ENCODE data around the gene INSIG2. TPM values are rescaled to one million over a fixed set of nuclear protein-coding genes. Genes with fewer than 3 reads are reported as not detected.

INSIG2 gene
- total and polyA plus RNA-seq, 2 experiments from 2014 or later, result 27.3 to 35.3 TPM

DNA sequence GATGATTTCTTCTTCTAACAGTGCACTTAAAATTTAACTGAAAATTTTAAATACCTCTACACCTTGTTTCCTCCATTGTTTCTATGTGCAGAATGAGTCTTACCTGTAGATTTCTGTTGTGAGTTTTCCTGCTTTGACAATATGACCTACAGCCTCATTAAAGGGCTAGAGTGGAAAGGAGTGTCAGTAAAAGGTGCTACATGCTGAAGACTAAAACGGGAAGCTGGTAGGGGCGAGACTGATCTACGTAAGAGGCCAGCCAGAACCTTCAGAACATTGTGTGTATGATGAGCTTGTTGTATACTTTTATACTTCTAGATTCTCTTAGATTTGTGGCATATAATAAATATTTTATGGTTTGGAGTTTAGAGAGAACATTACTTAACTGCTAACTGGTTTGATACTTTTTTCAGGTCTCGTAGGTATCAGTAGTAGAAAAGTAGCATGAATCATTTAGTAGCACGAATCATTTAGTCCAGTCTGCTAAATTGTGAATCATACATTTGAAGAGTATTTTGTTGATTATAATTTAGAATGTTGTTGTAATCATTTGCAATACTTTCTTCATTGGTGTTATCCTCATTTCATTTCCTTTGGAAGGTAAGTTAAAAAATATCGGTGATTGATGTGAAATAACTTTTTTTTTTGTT is 14.3 kb downstream of the INSIG2 start:
- Histone ChIP-seq H3K4me1 (ENCODE audit: insufficient read depth) (no peaks in the 10 kb centered on the region), H2AFZ (no peak overlapping the region), H3K9me2 (replicated peaks; ENCODE audit: insufficient read depth) (no peaks in the 10 kb centered on the region), H3K4me2 (no peak overlapping the region), H3K9me3 (ENCODE audit: low read depth) (no peaks in the 10 kb centered on the region), H3K4me3 (no peak overlapping the region), H3K79me2 (peaks cover 29% of the 10 kb centered on the region), H3K27me3 (no peaks in the 10 kb centered on the region), H3K27ac (no peak overlapping the region), H3K36me3 (replicated peaks; ENCODE audit: insufficient read depth, low read depth) (no peaks in the 10 kb centered on the region), H4K20me1 (ENCODE audit: insufficient read depth, poor library complexity, severe bottlenecking) (no peaks in the 10 kb centered on the region)
- TF ChIP-seq EZH2 (IDR thresholded peaks at IDR 0.05; ENCODE audit: borderline replicate concordance) (no peak), EZH2phosphoT487 (IDR thresholded peaks at IDR 0.05; ENCODE audit: low read depth, severe bottlenecking, unreplicated experiment) (no peak)
- TF ChIP-seq, protein P1, sequence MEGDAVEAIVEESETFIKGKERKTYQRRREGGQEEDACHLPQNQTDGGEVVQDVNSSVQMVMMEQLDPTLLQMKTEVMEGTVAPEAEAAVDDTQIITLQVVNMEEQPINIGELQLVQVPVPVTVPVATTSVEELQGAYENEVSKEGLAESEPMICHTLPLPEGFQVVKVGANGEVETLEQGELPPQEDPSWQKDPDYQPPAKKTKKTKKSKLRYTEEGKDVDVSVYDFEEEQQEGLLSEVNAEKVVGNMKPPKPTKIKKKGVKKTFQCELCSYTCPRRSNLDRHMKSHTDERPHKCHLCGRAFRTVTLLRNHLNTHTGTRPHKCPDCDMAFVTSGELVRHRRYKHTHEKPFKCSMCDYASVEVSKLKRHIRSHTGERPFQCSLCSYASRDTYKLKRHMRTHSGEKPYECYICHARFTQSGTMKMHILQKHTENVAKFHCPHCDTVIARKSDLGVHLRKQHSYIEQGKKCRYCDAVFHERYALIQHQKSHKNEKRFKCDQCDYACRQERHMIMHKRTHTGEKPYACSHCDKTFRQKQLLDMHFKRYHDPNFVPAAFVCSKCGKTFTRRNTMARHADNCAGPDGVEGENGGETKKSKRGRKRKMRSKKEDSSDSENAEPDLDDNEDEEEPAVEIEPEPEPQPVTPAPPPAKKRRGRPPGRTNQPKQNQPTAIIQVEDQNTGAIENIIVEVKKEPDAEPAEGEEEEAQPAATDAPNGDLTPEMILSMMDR (IDR thresholded peaks at IDR 0.05; ENCODE audit: poor library complexity), result no peak
- 92% methylated on average over 6 of the region's 6 CpGs for WGBS (ENCODE audit: low lambda C conversion rate, missing lambda C conversion rate)
- no peak for DNase-seq (ENCODE audit: low spot score)

DNA sequence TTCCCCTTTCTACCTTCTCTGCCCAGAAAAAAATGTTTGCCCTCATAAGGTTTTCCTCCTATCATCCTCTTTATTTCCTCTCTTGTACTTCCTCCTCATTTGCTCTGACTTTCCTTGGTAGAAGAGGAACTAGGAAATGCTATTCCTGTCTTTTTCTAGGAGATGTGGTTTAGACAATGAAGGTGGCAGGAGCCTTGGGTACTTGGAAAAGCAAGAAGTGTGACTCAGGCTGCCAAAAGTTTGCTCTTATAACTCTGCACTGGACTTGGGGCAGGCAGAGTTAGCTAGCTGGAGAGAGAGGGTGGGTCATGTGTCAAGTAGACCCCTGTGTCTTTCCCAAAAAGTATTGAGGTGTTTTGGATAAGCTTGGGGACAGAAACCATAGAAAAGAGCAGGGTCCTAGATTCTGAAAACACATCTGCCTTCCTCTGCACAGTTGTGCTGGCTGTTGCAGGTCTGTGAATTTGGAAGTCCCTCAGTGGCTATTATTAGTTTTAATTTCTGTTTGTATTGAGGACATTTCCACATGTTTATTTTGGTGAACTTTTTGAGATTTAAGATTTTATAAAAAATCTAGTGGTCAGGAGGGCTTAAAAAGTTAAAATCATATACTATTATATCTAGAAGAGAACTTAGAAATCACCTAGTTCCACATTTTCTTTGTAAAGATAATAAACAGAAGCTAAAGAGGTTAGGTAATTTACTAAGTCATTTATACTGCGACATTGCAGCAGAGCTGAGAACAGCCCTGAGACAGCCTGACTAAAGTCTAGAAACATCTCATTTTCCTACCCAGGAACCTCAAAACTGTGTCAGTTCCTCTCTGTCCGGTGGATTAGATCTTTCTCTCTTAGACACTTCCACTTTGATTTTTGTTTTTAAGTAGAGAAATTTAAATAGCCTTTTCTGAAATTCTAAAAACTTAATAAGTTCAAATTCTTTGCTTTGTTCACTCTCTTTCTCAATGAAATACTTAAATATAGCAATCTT is 16.0 kb downstream of the INSIG2 start:
- Histone ChIP-seq H3K4me2 (no peak overlapping the region), H3K9me3 (ENCODE audit: low read depth) (no peaks in the 10 kb centered on the region), H4K20me1 (ENCODE audit: insufficient read depth, poor library complexity, severe bottlenecking) (no peaks in the 10 kb centered on the region), H2AFZ (no peak overlapping the region), H3K79me2 (peaks cover 18% of the 10 kb centered on the region), H3K4me1 (ENCODE audit: insufficient read depth) (no peaks in the 10 kb centered on the region), H3K27ac (no peak overlapping the region), H3K27me3 (no peaks in the 10 kb centered on the region), H3K36me3 (replicated peaks; ENCODE audit: insufficient read depth, low read depth) (no peaks in the 10 kb centered on the region), H3K9me2 (replicated peaks; ENCODE audit: insufficient read depth) (no peaks in the 10 kb centered on the region), H3K4me3 (no peak overlapping the region)
- TF ChIP-seq, protein P1 (IDR thresholded peaks at IDR 0.05; ENCODE audit: poor library complexity), result no peak
- no peak for TF ChIP-seq EZH2phosphoT487 (IDR thresholded peaks at IDR 0.05; ENCODE audit: low read depth, severe bottlenecking, unreplicated experiment)
- TF ChIP-seq EZH2 (IDR thresholded peaks at IDR 0.05; ENCODE audit: borderline replicate concordance), result no peak
- no peak for DNase-seq (ENCODE audit: low spot score)
- WGBS (ENCODE audit: low lambda C conversion rate, missing lambda C conversion rate), result 100% methylated on average over 2 of the region's 2 CpGs

DNA sequence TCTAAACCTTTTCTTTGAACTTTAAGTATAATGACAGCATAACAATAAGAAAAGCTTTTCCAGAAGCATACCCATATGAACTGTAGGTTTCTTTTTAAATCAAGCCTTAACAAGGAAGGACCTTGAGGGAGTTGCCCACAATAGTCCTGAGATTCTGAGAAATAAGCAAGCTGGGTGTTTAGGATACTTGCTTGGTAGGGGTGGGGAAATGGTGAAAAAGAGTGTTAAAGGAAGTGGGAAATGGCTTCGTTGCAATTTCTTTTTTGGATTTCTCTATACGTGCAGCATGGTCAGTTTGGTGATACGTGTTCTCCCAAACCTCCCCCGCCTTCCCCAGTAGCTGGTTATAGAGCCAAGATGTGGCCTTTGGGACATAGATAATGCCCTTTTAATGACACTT is 17.2 kb downstream of the INSIG2 start:
- TF ChIP-seq, protein P1 (IDR thresholded peaks at IDR 0.05; ENCODE audit: poor library complexity), result no peak
- TF ChIP-seq EZH2 (IDR thresholded peaks at IDR 0.05; ENCODE audit: borderline replicate concordance) (no peak), EZH2phosphoT487 (IDR thresholded peaks at IDR 0.05; ENCODE audit: low read depth, severe bottlenecking, unreplicated experiment) (no peak)
- H3K9me3 ChIP-seq (ENCODE audit: low read depth), result no peaks in the 10 kb centered on the region
- H4K20me1 ChIP-seq (ENCODE audit: insufficient read depth, poor library complexity, severe bottlenecking), result no peaks in the 10 kb centered on the region
- no peak overlapping the region for H3K4me2 ChIP-seq
- 92% methylated on average over 4 of the region's 4 CpGs for WGBS (ENCODE audit: low lambda C conversion rate, missing lambda C conversion rate)
- no peak for DNase-seq (ENCODE audit: low spot score)
- no peaks in the 10 kb centered on the region for H3K36me3 ChIP-seq (replicated peaks; ENCODE audit: insufficient read depth, low read depth)
- no peak overlapping the region for H3K27ac ChIP-seq
- H3K4me3 ChIP-seq, result no peak overlapping the region
- H3K4me1 ChIP-seq (ENCODE audit: insufficient read depth), result no peaks in the 10 kb centered on the region
- no peaks in the 10 kb centered on the region for H3K27me3 ChIP-seq
- peaks cover 10% of the 10 kb centered on the region for H3K79me2 ChIP-seq
- H2AFZ ChIP-seq, result no peak overlapping the region
- no peaks in the 10 kb centered on the region for H3K9me2 ChIP-seq (replicated peaks; ENCODE audit: insufficient read depth)

Data from hepatocyte (in vitro differentiated cells).